Measurements from ENCODE around the gene L1CAM.

Gene L1CAM

GRCh38 chrX:153903238-153903980 lies 17.4 kb upstream of the L1CAM start:
- no peak for DNase-seq

GRCh38 chrX:153902385-153902784 lies 16.4 kb upstream of the L1CAM start:
- DNase-seq, result no peak

- DNase-seq, result no peak
Observed at GRCh38 chrX:153901753-153902140, 15.8 kb upstream of the L1CAM start.

GRCh38 chrX:153900831-153901752 lies 15.1 kb upstream of the L1CAM start:
- DNase-seq, result peak; percentile 35

- no peak for DNase-seq
Observed at GRCh38 chrX:153897899-153898298, 11.9 kb upstream of the L1CAM start.

GRCh38 chrX:153889123-153889522 lies 3.1 kb upstream of the L1CAM start:
- no peak for DNase-seq

GRCh38 chrX:153888344-153888743 lies 2.4 kb upstream of the L1CAM start:
- DNase-seq, result no peak

- DNase-seq, result no peak
Observed at GRCh38 chrX:153887385-153887784, 1.4 kb upstream of the L1CAM start.

GRCh38 chrX:153886915-153887314 lies 942 bp upstream of the L1CAM start:
- DNase-seq, result no peak

GRCh38 chrX:153885208-153885787 lies 675 bp downstream of the L1CAM start:
- no peak for DNase-seq

GRCh38 chrX:153884590-153884989 lies 1.4 kb downstream of the L1CAM start:
- no peak for DNase-seq

GRCh38 chrX:153884136-153884535 lies 1.8 kb downstream of the L1CAM start:
- no peak for DNase-seq

GRCh38 chrX:153883163-153883843 lies 2.7 kb downstream of the L1CAM start:
- DNase-seq, result no peak

- DNase-seq, result no peak
Observed at GRCh38 chrX:153882557-153882956, 3.4 kb downstream of the L1CAM start.

- DNase-seq, result no peak
Observed at GRCh38 chrX:153882086-153882498, 3.9 kb downstream of the L1CAM start.

- DNase-seq, result no peak
Observed at GRCh38 chrX:153881281-153881680, 4.7 kb downstream of the L1CAM start.

- no peak for DNase-seq
Observed at GRCh38 chrX:153880440-153880815, 5.5 kb downstream of the L1CAM start.

- DNase-seq, result no peak
Observed at GRCh38 chrX:153879741-153880439, 6.1 kb downstream of the L1CAM start.

GRCh38 chrX:153878969-153879653 lies 6.9 kb downstream of the L1CAM start:
- no peak for DNase-seq

GRCh38 chrX:153878345-153878744 lies 7.6 kb downstream of the L1CAM start:
- no peak for DNase-seq

- no peak for DNase-seq
Observed at GRCh38 chrX:153877571-153878261, 8.3 kb downstream of the L1CAM start.

All from activated CD4-positive, alpha-beta T cell treated with anti-CD3 and anti-CD28 coated beads for 1 hour (primary cell).